IgD-negative memory B cell (primary cell): ENCODE results near the gene PTGIS. TPM values are rescaled to one million over a fixed set of nuclear protein-coding genes. Genes with fewer than 3 reads are reported as not detected.

Experiments
- H3K27ac Mint-ChIP-seq, 3 donors: one replicate each; pipeline ENCODE4 v1.8.0; 2020 to 2022; ENCODE audit warnings: mild to moderate bottlenecking in 3 of 3, mixed read lengths in 3 of 3, moderate library complexity in 1 of 3
- H3K27me3 Mint-ChIP-seq: one replicate; pipeline ENCODE4 v1.8.0; 2021; ENCODE audit warnings: mixed read lengths
- H3K36me3 Mint-ChIP-seq: one replicate; pipeline ENCODE4 v1.8.0; 2020; ENCODE audit warnings: mild to moderate bottlenecking, mixed read lengths
- H3K4me1 Mint-ChIP-seq, 3 donors: one replicate each; pipeline ENCODE4 v1.8.0; 2020 to 2022; ENCODE audit warnings: mixed read lengths in 3 of 3, mild to moderate bottlenecking in 1 of 3
- H3K4me3 Mint-ChIP-seq, 4 donors: one replicate each; pipeline ENCODE4 v1.8.0; 2020 to 2022; ENCODE audit warnings: mild to moderate bottlenecking in 4 of 4, mixed read lengths in 4 of 4, moderate library complexity in 3 of 4
- H3K9me3 Mint-ChIP-seq, 3 donors: one replicate each; pipeline ENCODE4 v1.8.0; 2020 to 2021; ENCODE audit warnings: mixed read lengths in 3 of 3, mild to moderate bottlenecking in 1 of 3
- polyA plus RNA-seq: library from polyadenylated mRNA; unstranded; fragments of 300-500 nt; fragmentation: Illumina TruSeq; gene quantifications from one replicate; pipeline ENCODE4 v1.2.3, GENCODE V29; 2021

PTGIS gene
- polyA plus RNA-seq, 1 donor from 2014 or later: not detected

DNA sequence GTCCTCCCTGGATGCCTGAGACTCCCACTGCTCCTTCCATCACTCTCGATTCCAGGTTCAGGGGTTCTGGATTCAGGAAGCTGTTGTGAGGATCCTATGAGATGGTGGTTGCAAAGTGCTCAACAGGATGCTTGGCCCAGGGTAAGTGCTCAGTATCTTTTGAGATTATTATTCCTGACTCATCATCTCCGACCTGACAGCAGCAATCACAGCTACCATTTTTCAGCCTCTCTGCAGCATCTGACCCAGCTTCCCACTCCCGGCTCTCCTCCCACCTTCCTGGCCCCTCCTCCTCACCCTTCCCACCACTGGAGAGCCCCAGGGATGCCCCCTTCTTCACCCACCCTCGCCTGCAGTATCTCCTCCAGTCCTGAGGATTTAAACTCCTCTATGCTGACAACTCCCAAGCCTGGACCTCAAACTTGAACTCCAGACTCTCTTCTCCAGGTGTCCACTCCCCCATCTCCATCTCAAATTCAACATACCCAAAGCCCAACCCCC lies 48.7 kb downstream of the PTGIS start:
- H3K36me3 Mint-ChIP-seq: no peaks in the 10 kb centered on the region

DNA sequence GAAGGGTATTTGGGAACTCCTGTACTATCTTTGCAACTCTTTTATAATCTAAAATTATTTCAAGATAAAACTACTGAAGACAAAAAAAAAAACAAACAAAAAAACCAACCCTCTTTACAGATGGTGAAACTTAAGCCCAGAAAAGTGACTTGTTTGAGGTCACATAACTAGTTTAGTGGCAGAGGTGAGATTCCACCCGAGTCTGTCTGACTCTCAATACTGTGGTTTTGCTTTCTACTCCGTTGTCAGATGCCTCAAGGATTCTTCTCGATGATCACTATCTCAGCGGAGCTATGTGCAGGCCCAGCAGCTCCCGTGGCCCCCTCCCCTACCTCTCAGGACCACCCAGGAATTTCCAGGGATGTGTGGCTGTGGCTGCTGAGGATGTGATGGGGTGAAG lies 49.4 kb downstream of the PTGIS start:
- Mint-ChIP-seq H3K27ac (no peak overlapping the region), H3K9me3 (peaks cover 0 to 8% (median 8%) of the 10 kb centered on the region in 3 donors), H3K27me3 (peaks cover 29% of the 10 kb centered on the region), H3K36me3 (no peaks in the 10 kb centered on the region), H3K4me1 (no peaks in the 10 kb centered on the region), H3K4me3 (no peak overlapping the region)

More for the DNA sequence above, 48.7 kb downstream of the PTGIS start:
- peaks cover 0 to 10% (median 8%) of the 10 kb centered on the region in 3 donors for H3K9me3 Mint-ChIP-seq
- H3K4me3 Mint-ChIP-seq: no peak overlapping the region
- no peak overlapping the region for H3K27ac Mint-ChIP-seq
- peaks cover 29% of the 10 kb centered on the region for H3K27me3 Mint-ChIP-seq
- no peaks in the 10 kb centered on the region for H3K4me1 Mint-ChIP-seq

DNA sequence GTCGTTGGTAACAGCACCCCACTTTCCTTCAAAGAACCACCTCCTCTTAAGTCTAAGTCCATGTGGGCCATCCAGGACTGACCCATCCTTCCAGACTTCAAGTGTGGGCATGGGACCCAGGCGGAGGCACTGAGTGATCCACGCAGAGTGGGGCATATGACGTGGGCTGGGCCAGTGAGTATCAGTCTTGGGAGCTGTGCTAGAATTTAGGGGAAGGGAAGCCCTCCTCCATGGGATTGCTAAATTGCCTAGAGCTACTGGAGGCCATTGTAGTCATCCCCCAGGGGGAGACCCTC lies 50.2 kb downstream of the PTGIS start:
- H3K4me3 Mint-ChIP-seq: no peak overlapping the region
- H3K36me3 Mint-ChIP-seq: no peaks in the 10 kb centered on the region

DNA sequence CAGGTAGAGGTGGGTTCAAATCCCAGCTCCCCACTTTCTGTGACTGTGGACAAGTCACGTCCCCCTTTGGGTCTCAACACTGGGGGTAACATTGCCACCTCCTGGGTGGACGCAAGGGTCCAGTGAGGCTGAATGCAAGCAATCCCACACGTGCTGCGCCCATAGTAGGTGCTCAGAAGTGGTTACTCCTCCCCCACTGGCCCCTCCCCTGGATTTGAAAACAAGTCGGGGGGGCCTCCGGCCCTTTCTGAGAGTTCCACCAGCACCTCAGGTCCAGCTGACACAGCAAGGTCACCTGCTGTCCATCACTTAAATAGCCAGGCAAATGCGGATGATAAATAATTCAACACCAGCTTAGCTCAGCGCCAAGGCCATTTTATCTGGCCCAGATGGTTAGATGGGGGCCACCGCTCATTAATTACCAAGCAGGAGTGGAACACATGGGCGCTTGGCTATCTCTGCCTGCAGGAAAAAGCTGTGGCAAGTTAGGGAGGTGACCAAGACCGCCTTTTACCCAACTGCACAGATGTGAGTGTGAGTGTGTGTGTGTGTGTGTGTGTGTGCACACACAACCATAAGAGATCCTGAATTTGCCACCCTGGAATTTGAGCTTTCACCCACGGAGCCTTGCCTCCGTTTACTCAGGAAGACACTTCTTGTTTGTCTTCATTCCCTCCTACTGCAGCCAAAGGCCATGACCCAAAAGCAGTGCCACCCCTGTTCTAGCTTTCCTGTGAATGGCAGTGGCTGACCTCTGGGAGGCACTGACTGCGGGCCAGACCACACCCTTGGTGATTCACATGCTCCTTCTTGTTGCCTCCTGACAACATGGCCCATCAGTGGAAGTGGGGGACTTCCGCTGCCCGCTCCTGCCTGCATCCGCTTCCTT lies 50.8 kb downstream of the PTGIS start:
- Mint-ChIP-seq H3K9me3 (peaks cover 0 to 5% (median 5%) of the 10 kb centered on the region in 3 donors), H3K4me1 (no peaks in the 10 kb centered on the region), H3K4me3 (no peak overlapping the region), H3K27me3 (peaks cover 22% of the 10 kb centered on the region), H3K36me3 (no peaks in the 10 kb centered on the region), H3K27ac (no peak overlapping the region)

More for the DNA sequence above, 50.2 kb downstream of the PTGIS start:
- no peaks in the 10 kb centered on the region for H3K4me1 Mint-ChIP-seq
- peaks cover 27% of the 10 kb centered on the region for H3K27me3 Mint-ChIP-seq
- no peak overlapping the region for H3K27ac Mint-ChIP-seq
- peaks cover 0 to 8% (median 5%) of the 10 kb centered on the region in 3 donors for H3K9me3 Mint-ChIP-seq

DNA sequence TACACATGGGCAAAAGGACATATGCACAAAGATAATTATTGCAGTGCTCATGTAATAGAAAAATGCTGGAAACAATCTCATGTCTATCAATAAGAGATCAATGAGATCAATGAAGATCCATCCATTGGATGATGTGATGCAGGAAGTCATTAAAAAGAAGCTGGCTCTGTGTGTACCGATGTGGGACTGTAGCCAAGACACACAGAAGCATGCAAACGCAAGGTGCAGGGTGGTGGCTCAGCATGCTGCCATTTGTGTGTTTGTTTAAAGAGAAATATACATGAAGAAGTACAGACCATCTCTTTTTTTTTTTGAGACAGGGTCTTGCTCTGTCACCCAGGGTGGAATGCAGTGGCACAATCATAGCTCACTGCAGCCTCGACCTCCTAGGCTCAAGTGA lies 52.4 kb downstream of the PTGIS start:
- Mint-ChIP-seq H3K27ac (no peak overlapping the region), H3K4me3 (no peak overlapping the region), H3K36me3 (no peaks in the 10 kb centered on the region), H3K9me3 (no peaks in the 10 kb centered on the region), H3K4me1 (no peaks in the 10 kb centered on the region), H3K27me3 (peaks cover 23% of the 10 kb centered on the region)

DNA sequence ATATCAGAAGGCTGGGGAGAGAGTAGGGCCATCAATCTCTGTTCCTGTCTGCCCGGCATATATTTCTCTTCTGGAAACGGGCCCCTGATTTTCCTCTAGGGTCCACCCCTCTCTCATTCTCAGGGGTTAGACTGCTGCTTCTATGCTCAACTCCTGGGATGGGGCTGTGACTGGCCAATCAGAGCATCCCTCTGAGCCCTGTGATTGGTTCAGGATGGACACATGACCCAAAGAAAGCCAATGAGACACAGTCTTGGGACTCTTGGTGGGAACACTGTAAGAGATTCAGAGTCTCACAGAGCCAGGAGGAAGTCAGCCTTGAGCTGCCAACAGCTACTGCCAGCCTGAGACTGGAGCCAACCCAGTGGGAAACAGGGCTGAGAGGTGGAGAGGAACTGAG lies 54.4 kb downstream of the PTGIS start:
- Mint-ChIP-seq H3K4me3 (no peak overlapping the region), H3K27ac (no peak overlapping the region), H3K9me3 (peaks cover 0 to 2% (median 0%) of the 10 kb centered on the region in 3 donors), H3K36me3 (no peaks in the 10 kb centered on the region), H3K27me3 (peaks cover 30% of the 10 kb centered on the region), H3K4me1 (peaks cover 0 to 3% (median 2%) of the 10 kb centered on the region in 3 donors)

DNA sequence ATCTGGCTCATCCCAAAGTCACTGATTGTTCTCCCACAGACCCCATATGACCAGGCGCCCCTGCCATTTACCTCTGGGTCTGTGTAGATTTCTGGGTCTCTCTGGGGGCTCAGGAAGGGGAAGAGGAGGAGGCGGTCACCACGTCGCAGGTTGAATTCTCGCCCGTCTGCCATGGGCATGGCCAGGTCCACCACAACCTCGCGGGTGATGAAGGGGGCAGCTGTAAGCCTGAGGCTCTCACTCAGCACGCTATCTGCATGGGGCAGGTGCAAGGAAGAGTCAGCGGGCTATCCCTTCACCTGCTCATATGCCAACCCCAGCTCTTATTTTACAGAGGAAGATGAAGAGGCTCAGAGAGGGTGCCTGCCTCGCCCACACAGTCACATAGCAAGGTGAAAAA lies 54.9 kb downstream of the PTGIS start:
- Mint-ChIP-seq H3K4me3 (no peak overlapping the region), H3K9me3 (peaks cover 0 to 2% (median 0%) of the 10 kb centered on the region in 3 donors), H3K27me3 (peaks cover 30% of the 10 kb centered on the region), H3K4me1 (peaks cover 0 to 4% (median 3%) of the 10 kb centered on the region in 3 donors), H3K36me3 (no peaks in the 10 kb centered on the region), H3K27ac (no peak overlapping the region)

DNA sequence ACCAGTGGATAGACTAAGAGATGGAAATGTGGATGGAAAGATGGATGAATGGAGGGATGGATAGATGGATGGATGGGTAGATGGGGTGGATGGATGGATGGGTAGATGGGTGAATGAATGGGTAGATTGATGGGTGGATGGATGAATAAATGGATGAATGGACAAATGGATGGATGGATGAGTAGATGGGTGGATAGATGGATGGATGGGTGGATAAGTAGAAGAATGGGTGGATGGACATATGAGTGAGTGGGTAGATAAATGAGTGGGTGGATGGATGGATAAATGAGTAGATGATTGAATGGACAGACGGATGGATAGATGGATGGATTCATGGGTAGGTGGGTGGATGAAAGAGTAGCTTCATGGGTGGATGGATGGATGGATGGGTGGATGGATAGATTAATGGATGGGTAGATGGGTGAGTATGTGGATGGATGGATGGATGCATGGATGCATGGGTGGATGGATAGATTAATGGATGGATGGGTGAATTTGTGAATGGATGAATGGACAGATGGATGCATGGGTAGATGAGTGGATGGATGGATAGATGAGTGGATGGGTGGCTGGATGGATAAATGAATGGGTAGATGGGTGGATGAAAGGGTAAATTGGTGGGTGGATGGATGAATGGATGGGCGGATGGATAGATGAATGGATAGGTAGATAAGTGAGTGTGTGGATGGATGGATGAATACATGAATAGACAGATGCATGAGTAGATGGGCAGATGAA lies 56.0 kb downstream of the PTGIS start:
- no peak overlapping the region for H3K4me3 Mint-ChIP-seq
- H3K36me3 Mint-ChIP-seq: no peaks in the 10 kb centered on the region
- peaks cover 31% of the 10 kb centered on the region for H3K27me3 Mint-ChIP-seq
- peaks cover 0 to 4% (median 3%) of the 10 kb centered on the region in 3 donors for H3K4me1 Mint-ChIP-seq
- no peak overlapping the region for H3K27ac Mint-ChIP-seq
- H3K9me3 Mint-ChIP-seq: peaks cover 0 to 2% (median 0%) of the 10 kb centered on the region in 3 donors

DNA sequence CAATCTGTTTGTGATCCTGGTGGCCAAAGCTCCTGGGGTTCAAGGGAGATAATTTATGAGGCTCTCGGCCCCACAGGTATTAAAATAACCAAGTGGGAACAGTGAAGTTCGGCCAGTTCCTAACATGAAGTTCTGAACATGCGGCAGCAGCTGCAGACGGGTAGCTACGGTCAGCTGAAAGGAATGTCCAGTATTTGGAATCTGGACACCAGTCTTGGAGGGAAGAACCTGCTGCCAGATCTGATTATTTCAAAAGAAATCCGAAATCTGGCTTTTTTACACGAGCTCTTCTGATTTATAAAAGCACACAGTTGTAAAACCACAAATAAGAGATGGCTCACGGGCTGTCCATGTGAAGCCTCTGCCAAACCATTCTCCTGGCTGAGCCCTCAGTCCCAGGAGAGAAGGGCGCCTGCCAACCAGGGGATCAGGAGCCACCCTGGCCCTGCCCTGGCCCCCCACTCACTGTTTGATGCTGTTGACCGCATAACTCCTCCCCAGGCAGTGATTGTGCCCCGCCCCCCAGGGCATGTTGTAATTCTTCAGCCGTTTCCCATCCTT lies 57.3 kb downstream of the PTGIS start:
- H3K4me3 Mint-ChIP-seq: no peak overlapping the region
- no peaks in the 10 kb centered on the region for H3K36me3 Mint-ChIP-seq
- peaks cover 0 to 2% (median 0%) of the 10 kb centered on the region in 3 donors for H3K9me3 Mint-ChIP-seq
- peak overlapping the region in 1 of 3 donors; percentile 67 for H3K27ac Mint-ChIP-seq
- H3K4me1 Mint-ChIP-seq: peaks cover 0 to 4% (median 3%) of the 10 kb centered on the region in 3 donors
- H3K27me3 Mint-ChIP-seq: peaks cover 31% of the 10 kb centered on the region

DNA sequence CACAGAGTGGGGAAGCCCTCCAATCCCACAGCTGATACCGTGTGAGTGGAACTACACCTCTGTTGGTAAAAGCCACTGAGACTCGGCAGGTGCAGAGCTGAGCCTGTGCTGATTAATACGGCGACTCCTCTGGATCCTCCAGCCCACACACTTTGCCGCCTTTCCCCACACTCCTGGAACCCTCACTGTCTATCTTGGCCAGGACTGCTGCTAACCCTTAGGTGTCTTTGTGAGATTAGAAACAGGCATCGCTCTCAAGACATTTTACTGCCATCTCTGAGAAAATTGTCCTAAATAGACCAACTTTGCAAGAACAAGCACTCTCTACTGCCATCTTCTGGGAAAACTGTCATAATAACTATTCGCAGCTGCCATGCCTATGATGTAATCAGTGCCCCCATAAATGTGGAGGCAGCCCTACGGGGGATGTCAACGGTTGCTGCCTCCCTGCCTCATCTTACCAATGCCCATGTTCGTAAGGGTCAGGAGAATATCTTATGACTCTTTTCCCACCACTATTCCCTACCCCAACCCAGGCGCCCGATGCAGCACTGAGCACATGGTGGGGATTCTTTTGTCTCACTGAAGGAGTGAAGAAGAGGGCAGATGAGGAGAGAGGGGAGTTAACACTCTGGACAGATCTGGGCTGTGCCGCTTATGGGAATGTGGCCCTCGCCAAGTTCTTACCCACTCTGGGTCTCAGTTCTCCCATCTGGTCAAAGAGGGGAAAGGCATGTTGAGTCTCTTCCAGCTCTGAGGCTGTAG lies 59.3 kb downstream of the PTGIS start:
- Mint-ChIP-seq H3K27ac (peak overlapping the region in 1 of 3 donors; percentile 53), H3K9me3 (peaks cover 0 to 2% (median 0%) of the 10 kb centered on the region in 3 donors), H3K4me3 (no peak overlapping the region), H3K27me3 (peaks cover 30% of the 10 kb centered on the region), H3K36me3 (no peaks in the 10 kb centered on the region), H3K4me1 (peaks cover 0 to 4% (median 3%) of the 10 kb centered on the region in 3 donors)

DNA sequence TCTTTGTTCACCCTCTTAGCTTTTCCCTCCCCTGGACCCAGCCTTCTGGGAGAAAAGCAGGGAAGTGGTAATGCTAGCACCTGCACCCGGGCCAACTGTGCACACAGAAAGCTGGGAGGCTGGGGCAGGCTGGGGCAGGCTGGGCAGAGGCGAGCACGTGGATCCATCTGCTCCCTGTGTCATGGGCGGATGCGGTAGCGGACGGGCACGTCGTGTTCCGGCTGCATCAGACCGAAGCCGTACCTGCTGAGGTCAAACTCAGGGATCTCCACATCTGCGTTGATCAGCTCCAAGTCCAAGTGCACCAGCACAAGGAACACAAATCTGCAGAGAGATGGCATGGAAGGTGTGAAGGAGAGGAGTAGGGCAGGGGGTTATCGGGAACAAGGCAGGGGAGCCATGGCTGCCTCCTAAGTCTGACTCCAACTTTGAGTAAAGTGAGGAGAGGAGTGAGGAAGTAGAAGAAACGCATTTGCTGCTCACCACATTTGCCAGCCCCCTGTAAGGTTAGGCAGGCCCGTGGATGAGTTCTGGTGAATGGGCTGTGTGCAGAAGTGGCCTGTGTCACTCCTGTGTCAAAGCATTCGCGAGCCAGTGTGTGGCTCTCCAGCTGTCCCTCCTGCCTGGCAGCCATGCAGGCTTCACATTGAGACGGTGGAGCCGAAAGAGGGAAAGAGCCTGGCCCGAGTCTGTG lies 60.0 kb downstream of the PTGIS start:
- Mint-ChIP-seq H3K9me3 (peaks cover 0 to 2% (median 0%) of the 10 kb centered on the region in 3 donors), H3K27ac (no peak overlapping the region), H3K4me3 (no peak overlapping the region), H3K27me3 (peaks cover 37% of the 10 kb centered on the region), H3K4me1 (peaks cover 0 to 4% (median 3%) of the 10 kb centered on the region in 3 donors), H3K36me3 (no peaks in the 10 kb centered on the region)

DNA sequence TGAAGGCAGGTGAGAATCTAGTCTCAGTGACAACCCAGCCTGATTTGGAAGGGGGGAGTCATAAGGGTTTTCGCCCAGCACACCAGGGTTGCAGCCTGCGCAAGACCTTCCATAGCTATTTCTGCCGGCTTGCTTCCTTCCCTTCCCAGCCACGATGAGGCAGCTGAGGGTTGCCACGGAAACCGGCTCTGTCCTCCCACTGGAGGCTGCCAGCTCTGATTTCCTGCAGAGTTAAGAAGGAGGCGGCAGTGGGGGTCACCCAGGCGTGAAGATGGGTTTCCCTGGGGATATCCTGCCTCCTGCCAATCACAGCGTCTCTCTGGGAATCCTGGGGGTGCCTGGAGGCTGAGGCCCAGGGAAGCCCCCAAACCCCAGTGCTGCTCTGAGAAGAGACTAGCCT lies 62.4 kb downstream of the PTGIS start:
- H3K36me3 Mint-ChIP-seq: no peaks in the 10 kb centered on the region

DNA sequence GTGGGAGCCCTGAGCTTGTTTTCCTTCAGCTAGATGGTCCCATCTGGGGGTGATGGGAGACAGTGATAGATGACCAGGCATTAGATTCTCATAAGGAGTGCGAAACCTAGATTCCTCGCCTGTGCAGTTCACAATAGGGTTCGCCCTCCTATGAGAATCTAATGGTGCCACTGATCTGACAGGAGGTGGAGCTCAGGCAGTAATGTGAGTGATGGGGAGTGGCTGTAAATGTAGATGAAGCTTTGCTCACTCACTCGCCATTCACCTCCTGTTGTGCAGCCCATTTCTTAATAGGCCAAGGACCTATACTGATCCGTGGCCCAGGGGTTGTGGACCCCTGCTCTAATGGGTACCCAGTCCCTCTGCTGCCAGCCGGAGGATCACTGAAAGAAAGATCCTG lies 64.8 kb downstream of the PTGIS start:
- peaks cover under 1 to 5% (median 1%) of the 10 kb centered on the region in 3 donors for H3K9me3 Mint-ChIP-seq
- H3K36me3 Mint-ChIP-seq: no peaks in the 10 kb centered on the region
- H3K4me1 Mint-ChIP-seq: no peaks in the 10 kb centered on the region
- no peak overlapping the region for H3K27ac Mint-ChIP-seq
- H3K27me3 Mint-ChIP-seq: peaks cover 27% of the 10 kb centered on the region
- no peak overlapping the region for H3K4me3 Mint-ChIP-seq

More for the DNA sequence above, 62.4 kb downstream of the PTGIS start:
- Mint-ChIP-seq H3K4me1 (peaks cover 0 to 4% (median 3%) of the 10 kb centered on the region in 3 donors), H3K27me3 (peaks cover 37% of the 10 kb centered on the region), H3K4me3 (no peak overlapping the region), H3K27ac (no peak overlapping the region), H3K9me3 (peaks cover 0 to 2% (median 0%) of the 10 kb centered on the region in 3 donors)

DNA sequence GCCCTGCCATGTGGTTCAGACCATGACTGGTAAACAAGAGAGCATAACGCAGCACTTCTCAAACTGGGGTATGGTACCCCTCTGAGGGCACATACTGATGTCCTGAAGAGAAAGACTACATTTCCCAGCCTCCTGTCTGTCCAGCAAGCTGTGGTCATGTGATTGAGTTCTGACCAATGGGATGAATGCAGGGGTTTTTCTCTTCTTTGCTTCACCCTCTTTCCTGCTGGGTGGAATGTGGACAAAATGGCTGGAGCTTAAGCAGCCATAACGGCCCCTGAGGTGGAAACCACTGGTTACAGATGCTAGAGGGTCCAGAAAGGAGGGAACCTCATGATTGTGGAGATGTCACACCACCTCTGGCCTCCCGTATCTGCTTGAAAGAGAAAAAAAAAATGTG lies 66.0 kb downstream of the PTGIS start:
- H3K9me3 Mint-ChIP-seq: peaks cover 2 to 7% (median 2%) of the 10 kb centered on the region in 3 donors
- no peaks in the 10 kb centered on the region for H3K36me3 Mint-ChIP-seq
- peaks cover 26% of the 10 kb centered on the region for H3K27me3 Mint-ChIP-seq
- no peak overlapping the region for H3K4me3 Mint-ChIP-seq
- no peaks in the 10 kb centered on the region for H3K4me1 Mint-ChIP-seq
- no peak overlapping the region for H3K27ac Mint-ChIP-seq
